NCI-H2227 (cell line): Measurements from ENCODE around the gene NSUN5.
"Not testable (repeated sequence)": the region's sequence is repeated elsewhere in the genome, so short reads cannot be mapped to it uniquely, and the experiment has no call there.

Experiments used
- DNase-seq: peaks from one replicate; lab custom pipeline; 2025; ENCODE audit not compliant: unreplicated experiment; lab: John Stamatoyannopoulos, UW

The NSUN5 gene

GRCh38 chr7:73327449-73327848 lies 18.8 kb upstream of the NSUN5 start:
- DNase-seq = not testable (repeated sequence)

DNA sequence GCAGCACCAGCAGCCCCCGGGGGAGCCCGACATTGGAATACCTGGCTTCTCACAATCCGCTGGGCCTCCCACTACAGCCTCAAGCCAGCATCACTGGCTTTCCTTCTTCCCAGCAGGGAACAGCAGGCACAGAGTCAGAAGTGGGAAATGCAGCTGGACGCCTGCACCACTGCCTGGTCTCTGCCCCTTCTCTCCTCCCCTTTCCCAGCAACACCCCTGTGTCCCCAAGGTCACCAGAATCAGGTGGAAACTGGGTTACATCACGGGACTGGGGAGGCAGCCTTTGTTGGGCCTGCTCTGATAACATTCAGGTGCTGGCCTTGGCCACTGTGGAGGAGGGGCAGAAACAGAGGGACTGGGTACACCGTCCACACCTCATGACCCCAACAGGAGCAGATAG lies 16.8 kb upstream of the NSUN5 start:
- peak; percentile 8 for DNase-seq

DNA sequence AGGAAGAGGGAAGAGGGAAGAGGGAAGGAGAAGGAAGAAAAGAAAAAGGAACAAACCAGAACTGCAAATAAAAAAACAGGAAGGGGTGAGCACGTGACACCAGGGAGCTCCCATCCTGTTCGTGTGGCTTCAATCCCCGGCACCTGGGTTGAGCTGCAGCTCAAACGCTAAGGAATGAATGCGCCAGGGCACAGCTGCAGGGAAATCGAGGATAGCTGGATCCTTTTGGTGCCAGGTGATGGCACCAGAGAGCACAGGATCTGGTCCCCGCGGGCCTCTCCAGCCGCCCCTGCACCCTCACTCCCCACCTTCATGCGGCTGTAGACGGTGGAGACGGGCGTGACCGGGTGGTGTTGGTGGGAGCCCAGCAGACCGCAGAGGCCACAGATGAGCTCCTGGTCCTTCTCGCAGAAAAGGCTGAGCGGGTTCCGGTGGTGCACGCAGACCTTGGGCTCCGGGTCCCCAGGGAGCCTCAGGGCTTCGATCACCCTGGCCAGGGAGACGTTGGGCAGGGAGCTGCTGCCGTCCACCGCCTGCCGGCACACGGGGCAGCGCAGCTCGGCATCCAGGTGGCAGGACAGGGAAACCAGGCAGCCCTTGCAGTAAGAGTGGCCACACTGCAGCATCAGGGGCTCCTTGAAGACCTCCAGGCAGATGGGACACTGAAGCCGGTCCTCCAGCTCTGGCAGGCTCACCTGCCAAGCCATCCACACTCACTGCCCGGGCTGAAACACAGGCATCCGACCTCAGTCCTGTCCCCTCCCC lies 15.6 kb upstream of the NSUN5 start:
- peak; percentile 75 for DNase-seq

GRCh38 chr7:73323434-73324080 lies 14.9 kb upstream of the NSUN5 start:
- not testable (repeated sequence) for DNase-seq

GRCh38 chr7:73320009-73320408 lies 11.4 kb upstream of the NSUN5 start:
- DNase-seq = not testable (repeated sequence)

- DNase-seq = peak; percentile 53
These were observed 10.9 kb upstream of the NSUN5 start for GRCh38 chr7:73319541-73319940.

DNA sequence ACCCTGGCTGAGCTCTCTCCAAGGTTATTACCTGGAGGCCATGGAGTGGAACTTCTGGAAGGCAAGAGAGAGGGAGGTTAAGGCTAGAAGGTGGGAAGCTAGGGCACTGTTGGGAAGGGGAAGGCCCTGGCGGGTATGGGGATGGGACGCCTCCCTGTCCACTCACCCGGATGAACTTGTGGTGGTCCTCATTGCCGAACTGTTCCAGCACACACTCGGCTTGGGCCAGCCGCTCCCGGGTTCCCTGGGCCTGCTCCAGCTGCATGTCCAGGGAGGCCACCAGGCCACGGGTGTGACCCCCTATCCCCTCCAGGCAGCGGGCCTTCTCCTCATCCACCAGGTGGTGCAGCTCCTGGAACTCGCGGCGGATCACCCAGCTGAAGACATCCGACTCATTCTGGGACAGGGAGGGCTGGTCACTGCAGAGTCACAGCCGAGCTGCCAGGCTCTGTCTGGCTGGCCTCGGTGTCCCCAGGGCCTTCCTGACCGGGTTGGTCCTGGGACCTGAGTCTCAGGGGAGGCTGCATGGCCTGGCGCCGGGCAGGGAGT lies 10.1 kb upstream of the NSUN5 start:
- not testable (repeated sequence) for DNase-seq

- DNase-seq = no peak
These were observed 7.9 kb upstream of the NSUN5 start for GRCh38 chr7:73316521-73316920.

GRCh38 chr7:73314271-73314670 lies 5.6 kb upstream of the NSUN5 start:
- DNase-seq = no peak

DNA sequence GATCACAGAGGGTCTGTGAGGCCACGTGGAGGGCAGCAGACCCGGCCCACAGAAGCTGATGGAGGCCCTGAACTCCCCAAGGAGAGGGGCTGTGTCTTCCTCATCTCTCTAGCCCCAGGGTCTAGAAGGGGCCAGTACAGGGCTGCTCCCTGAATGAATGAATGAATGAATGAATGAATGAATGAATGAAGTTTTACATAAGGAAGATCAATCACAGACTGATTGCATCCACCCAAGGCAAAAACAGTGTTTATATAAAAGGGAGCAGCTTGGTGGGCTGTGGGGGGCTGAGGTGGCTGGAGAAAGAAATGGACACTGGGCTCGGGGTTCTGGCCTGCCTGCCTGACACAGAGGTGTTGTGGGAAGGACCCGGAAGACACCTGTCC lies 4.9 kb upstream of the NSUN5 start:
- no peak for DNase-seq

GRCh38 chr7:73312831-73313520 lies 4.3 kb upstream of the NSUN5 start:
- no peak for DNase-seq

- not testable (repeated sequence) for DNase-seq
These were observed 2.8 kb upstream of the NSUN5 start for GRCh38 chr7:73311421-73311820.

DNA sequence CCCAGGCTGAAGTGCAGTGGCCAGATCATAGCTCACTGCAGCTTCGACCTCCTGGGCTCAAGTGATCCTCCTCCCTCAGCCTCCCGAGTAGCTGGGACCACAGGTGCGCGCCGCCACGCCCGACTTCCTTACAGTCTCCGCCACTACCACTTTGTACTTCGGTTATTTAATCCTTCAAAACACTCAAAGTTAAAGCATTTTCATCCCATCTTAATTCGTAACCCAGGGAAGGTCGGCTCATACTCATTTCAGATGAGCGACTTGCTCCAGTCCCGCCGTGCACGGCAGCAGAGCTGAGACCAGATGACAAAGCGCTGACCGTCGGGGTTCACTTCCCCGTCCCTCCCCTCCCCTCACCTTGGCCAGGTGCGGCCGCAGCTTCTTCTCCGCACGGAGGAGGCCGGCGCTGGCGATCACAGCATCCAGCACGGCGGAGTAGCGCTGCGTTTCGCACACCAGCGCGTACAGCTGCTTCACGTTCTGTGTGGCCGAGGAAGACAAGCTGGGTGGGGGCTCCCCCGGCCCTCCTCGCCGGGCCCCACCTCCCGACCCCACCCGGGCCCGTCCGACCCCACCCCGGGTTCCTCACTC lies 457 bp downstream of the NSUN5 start:
- peak; percentile 43 for DNase-seq

DNA sequence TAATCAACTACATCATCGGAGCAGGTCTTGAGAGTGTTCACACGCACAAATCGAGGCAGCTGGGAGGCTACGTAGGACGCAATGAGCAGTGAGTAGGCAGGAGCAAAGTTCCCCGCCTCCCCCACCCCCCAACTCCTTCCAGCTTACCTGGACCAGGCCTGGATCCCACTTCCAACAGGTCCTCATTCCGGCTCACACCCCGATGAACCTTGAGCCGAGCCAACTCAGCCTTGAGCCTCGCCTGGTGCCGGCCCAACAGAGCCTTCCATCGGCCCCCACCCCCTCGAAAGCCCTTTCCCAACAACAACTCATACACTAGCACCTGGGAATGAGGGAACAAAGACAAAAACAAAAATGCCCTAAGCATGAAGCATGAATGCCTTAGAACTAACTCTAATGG lies 1.2 kb downstream of the NSUN5 start:
- no peak for DNase-seq

DNA sequence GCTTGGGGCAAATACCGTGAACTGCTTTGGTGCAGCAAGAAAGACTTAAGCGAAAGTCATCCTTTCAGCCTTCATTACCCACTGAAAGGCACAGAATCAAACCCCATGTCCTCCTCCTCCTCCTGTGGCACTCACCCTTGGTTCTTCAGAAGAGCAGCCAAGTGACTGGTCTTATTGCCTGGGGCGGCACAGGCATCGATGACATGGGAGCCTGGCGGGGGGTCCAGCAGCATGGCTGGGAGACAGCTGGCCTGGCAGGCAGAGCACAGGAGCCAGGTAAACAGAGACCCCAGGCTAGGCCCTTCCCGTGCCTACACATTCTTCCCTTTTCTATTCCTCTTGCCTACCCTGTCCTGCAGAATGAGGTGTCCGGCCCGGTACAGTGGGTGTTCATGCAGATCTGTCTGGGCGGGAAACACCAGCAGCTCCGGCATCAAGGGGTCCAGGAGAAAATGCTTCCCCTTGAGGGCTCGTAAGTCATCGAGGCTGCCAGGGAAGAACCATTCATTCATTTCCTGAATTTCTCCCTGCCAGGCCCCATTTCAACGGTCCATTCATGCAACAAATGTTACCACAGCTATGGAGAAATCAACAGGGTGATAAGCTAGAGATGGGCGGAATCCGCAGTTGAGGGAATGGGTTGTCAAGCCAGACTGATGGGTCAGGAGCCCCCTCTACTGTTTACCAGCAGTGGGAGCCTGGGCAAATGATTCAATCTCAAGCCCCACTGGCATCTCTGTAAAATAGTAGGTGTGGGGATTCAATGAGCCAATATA lies 3.8 kb downstream of the NSUN5 start:
- DNase-seq = not testable (repeated sequence)

GRCh38 chr7:73304071-73304470 lies 4.6 kb downstream of the NSUN5 start:
- DNase-seq = no peak

- DNase-seq = no peak
These were observed 5.1 kb downstream of the NSUN5 start for GRCh38 chr7:73303546-73303945.

- not testable (repeated sequence) for DNase-seq
These were observed 5.8 kb downstream of the NSUN5 start for GRCh38 chr7:73302846-73303245.

- not testable (repeated sequence) for DNase-seq
These were observed 7.5 kb downstream of the NSUN5 start for GRCh38 chr7:73301108-73301507.

- not testable (repeated sequence) for DNase-seq
These were observed 8.8 kb downstream of the NSUN5 start for GRCh38 chr7:73299812-73300211.

GRCh38 chr7:73297706-73298105 lies 10.9 kb downstream of the NSUN5 start:
- not testable (repeated sequence) for DNase-seq
